Right renal cortex interstitium (tissue), 3 donors: ENCODE data around the gene PARP8. TPM values are rescaled to one million over a fixed set of nuclear protein-coding genes. Genes with fewer than 3 reads are reported as not detected.
"Not testable (repeated sequence)": the region's sequence is repeated elsewhere in the genome, so short reads cannot be mapped to it uniquely, and the experiment has no call there.

Experiments used
- DNase-seq, 3 donors: peaks; one replicate each; pipeline ENCODE4 v3.0.0-alpha.2; 2013; ENCODE audit warnings: low read depth in 3 of 3, low spot score in 2 of 3
- polyA plus RNA-seq, 3 donors: library from polyadenylated mRNA; unstranded; fragments of 120-200 nt; gene quantifications; one replicate each; pipeline ENCODE4 v1.2.1, GENCODE V29; 2013; ENCODE audit not compliant: insufficient read length in 3 of 3

Gene PARP8
- polyA plus RNA-seq, 3 donors: 16.2 to 18.7 (median 16.8) TPM

GRCh38 chr5:50679554-50679953 is 13.1 kb downstream of the PARP8 start:
- not testable (repeated sequence) for DNase-seq

- no peak for DNase-seq
Measured at GRCh38 chr5:50684721-50685120, 18.3 kb downstream of the PARP8 start.

- no peak for DNase-seq
Measured at GRCh38 chr5:50687548-50687947, 21.1 kb downstream of the PARP8 start.

GRCh38 chr5:50691399-50692016 is 25.1 kb downstream of the PARP8 start:
- no peak for DNase-seq

DNA sequence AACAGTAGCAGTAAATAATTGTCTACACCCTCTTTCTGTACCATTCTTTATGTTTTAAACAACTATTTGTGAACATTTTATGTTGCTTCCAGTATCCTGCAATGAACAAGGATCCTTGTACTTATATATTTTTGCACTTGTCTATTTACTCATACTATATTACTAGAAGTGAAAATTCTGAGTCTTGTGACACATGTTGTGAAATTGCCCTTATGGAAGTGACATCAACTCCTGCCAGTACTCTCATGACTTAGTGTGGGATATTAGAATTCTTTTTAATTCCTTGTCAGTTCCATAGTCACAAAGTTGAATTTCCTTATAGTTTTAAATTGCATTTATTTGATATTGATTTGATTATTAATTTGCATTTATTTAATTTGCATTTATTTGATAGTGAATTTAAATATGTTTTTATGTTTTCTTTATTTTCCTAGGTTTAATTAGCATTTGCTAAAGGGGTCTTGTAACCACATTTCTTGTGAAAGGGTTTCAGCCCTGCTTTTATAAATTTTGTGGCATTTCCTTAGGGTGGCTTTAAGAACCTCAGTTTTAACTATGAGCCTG is 27.7 kb downstream of the PARP8 start:
- DNase-seq: no peak

- DNase-seq: not testable (repeated sequence)
Measured at GRCh38 chr5:50694626-50695025, 28.2 kb downstream of the PARP8 start.

DNA sequence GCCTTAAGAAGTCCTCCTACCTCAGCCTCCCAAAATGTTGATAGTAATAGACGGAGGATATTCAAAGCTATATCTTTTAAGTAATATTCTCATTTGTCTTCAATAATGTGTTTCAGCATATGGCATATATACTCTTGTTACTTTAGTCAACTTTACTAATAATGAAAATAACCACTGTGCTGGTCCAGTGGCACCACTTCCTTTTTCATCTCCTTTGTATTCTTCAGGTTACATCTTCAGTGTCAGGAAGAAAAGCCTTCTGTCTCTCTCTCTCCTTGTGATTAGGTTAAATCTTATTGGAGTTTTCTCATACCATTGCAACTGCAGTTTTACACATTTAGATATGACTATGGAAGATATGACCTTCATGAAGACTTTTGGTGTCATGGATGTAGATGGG is 31.3 kb downstream of the PARP8 start:
- DNase-seq: no peak

GRCh38 chr5:50699737-50700136 is 33.3 kb downstream of the PARP8 start:
- no peak for DNase-seq

DNA sequence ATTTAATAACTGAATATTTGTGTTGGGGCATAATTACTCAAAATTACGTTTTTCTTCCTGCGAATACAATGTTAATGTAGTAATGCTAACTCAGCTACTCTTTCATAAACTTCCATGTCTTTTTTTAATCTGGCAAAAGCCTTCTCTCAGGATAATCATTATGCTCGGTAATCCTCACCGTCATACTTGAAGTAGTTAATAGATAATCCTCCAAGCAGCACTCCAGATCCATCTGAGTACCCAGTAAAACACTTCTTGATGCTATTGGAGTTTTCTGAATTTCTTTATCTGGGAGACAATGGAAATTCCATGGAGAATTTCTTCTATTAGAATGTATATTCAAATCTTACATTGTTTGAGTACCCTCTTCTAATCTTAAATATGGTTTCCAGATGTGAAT is 34.3 kb downstream of the PARP8 start:
- DNase-seq: no peak

- DNase-seq: no peak
Measured at GRCh38 chr5:50702615-50703366, 36.4 kb downstream of the PARP8 start.

DNA sequence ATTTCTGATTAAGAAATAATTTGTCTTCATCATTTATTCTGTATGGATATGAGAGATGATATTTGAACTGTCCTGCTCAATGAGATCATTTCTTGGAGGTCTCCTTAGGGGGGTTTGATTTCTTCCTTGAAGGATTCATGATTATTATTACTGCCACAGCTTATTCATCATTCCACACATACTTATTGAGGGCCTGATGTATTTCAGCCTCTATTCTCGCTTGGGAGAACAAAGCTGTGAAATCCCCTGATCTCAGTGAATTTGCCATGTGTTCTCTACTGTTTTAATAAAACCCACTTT is 36.9 kb downstream of the PARP8 start:
- no peak for DNase-seq

DNA sequence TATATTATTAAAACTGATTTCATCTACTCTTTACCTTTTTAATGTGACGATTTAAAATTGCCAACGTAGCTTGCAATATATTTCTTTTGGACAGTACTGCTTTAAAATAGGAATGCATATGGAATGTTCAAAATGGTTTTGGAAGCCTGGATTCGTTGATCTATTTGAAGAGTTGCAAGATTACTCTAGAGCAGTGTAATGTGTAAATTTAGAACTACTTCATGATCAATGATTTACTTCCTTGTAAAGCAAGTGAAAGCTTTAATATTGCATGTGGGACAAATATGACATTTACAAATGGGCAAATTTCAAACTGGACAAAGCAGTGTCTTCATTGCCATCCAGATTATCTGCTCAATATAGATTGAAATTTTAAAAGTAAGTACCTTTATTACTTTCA is 38.3 kb downstream of the PARP8 start:
- DNase-seq: no peak

DNA sequence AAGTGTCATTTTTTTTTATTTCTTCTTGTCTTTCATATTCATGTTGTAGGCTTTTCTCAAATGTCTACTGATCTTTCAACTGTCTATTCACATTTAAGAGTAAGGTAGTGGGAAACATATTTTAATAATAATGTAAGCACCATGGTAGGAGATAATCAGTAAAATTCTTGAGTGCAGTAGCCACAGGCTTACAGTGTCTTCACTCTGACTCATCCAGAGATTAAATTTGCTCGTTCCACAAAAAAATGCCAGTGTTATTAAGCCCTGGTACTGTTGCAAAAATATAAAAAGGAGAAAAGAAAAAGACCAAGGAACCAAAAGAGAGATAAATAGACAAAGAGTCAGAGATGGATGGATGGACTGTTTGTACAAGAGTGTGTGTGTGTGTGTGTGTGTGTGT is 43.0 kb downstream of the PARP8 start:
- no peak for DNase-seq

DNA sequence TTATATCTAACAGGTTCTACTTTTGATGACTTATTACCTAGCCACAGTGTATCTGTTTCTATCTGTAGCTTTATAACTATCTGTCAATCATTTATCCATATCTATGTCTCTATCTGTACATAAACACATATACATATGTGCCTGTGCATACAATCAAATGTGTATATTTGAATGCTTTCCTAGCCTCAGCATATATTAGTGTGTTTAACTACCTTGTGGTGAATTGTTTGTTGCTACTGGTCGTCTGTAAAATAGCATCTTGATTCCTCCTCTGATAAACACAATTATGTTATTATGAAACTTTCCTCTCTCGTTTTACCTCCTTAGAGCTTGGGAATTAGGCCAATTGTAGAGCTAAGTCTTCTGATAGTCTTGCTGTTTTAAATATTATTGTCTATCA is 44.4 kb downstream of the PARP8 start:
- DNase-seq: no peak

- DNase-seq: no peak
Measured at GRCh38 chr5:50711280-50711679, 44.8 kb downstream of the PARP8 start.

DNA sequence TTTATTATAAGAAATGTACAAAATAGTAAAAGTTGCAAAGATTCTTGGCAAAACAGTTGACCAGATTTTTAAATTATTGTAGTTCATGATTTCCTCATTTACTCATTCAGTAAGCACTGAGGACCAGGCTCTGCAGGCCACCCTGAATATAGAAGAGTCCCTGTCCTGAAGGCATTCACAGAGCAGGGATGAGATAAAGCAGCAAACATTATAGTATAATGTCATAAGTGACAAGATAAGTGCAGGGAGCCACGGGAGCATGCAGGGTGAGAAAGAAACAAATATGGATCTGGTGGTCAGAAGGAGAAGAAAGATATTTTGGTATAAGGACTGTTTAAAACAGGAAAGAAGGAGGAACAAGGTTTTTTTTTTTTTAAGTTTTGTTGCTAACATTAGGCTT is 46.0 kb downstream of the PARP8 start:
- DNase-seq: no peak

DNA sequence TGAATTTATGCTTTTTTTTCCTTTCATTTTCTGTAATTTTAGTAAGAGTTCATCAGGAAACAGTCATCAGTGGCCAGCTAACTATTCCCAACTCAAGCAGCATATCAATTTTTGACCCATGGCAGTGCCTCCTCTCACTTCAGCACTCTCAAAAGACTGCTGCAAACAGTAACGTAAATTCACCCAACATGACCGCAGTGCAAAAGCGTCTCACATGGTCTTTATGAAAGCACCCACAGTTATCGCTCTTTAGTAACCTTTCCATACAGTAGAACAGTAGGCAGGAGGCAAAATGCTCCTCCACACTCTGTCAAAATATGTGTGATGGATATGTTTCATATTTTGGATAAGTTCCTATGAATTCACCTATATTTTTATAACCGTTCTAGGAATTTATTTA is 48.6 kb downstream of the PARP8 start:
- DNase-seq: no peak

DNA sequence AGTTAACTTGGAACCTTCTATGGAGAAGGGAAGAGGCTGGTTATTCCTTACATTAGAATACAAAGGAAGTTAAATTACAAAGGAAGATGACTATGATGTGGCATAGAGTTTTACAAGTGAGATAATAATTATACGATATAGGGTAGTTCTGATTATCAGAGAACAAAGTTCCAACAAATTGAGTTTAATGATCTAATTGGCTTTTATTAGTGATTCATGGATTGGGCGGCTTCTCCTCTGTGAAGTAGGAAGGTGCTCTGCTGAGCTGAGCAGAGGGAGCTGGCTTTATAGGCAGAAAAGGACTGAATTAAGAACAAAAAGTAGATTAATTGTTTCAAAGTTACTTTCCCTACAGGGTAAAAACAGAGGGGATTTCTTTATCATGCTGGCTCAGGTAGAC is 49.7 kb downstream of the PARP8 start:
- no peak for DNase-seq

DNA sequence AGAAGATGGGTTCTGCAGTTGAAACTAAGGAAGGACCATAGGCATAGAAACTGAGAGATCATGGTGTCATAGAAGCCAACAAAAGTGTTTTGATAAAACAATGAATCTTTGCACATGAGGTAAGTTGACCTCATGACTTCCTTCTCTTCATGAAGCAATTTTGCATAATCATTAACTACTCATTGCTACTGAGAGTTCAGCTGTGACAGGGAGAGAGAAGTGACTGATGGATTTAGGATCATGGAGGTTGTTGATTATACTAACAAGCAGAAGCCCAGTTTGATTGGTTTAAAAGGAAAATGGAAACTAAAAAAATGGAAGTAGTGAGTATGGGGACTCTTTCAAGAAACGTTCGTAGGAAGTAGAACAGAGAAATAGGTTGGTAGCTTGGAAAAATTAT is 51.2 kb downstream of the PARP8 start:
- no peak for DNase-seq

GRCh38 chr5:50720061-50720710 is 53.7 kb downstream of the PARP8 start:
- no peak for DNase-seq

DNA sequence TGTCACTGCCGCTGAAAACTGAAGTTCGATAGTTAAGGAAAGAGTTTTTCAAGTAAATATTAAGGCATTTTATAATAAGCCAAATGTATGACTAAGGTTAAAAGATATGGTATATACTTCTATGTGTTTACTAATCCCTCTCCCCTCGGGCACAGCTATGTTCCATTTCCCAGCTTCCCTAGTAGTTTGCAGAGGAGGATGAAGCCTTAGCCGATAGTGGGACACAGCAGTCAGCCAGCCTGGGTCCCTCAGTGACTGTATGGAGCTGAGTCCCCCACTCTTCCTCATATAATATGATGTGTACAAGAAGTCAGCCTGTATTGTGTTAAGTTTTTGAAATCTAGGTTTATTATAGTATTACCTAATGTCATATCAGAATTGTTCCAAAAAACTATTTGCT is 55.8 kb downstream of the PARP8 start:
- DNase-seq: no peak

- DNase-seq: no peak
Measured at GRCh38 chr5:50724262-50724661, 57.8 kb downstream of the PARP8 start.
